ENCODE results near the gene PRKG1. TPM values are rescaled to one million over a fixed set of nuclear protein-coding genes. Genes with fewer than 3 reads are reported as not detected.

PRKG1 gene
- total RNA-seq, 1 experiment from 2014 or later: 10.4 TPM

- Histone ChIP-seq H2BK20ac (ENCODE audit: low read depth, low read length, poor library complexity, severe bottlenecking) (no peak overlapping the region), H3T11ph (ENCODE audit: low read length) (no peak overlapping the region), H3K9ac (ENCODE audit: extremely low read depth, insufficient read length, low read length) (no peak overlapping the region), H4K8ac (replicated peaks; ENCODE audit: insufficient read length, low read depth, low read length) (no peak overlapping the region), H3K14ac (ENCODE audit: insufficient read depth, low read length) (no peak overlapping the region), H3K56ac (ENCODE audit: insufficient read length, low read depth, low read length) (no peak overlapping the region), H3K4me2 (ENCODE audit: insufficient read depth, insufficient read length, low read length) (no peak overlapping the region), H2AFZ (ENCODE audit: low read length) (no peak overlapping the region), H2BK15ac (ENCODE audit: low read depth, low read length) (no peak overlapping the region), H3K27me3 (ENCODE audit: insufficient read depth, low read length) (no peaks in the 10 kb centered on the region), H3K4ac (ENCODE audit: low read depth, low read length) (no peak overlapping the region), H3K9me3 (ENCODE audit: control insufficient read depth, low read depth, low read length) (no peaks in the 10 kb centered on the region), H3K79me1 (ENCODE audit: insufficient read depth, low read depth, low read length, poor library complexity, severe bottlenecking) (no peaks in the 10 kb centered on the region), H4K5ac (ENCODE audit: insufficient read length, low read depth, low read length) (no peak overlapping the region), H4K91ac (ENCODE audit: insufficient read length, low read depth, low read length) (no peak overlapping the region), H2BK120ac (ENCODE audit: low read depth, low read length, poor library complexity, severe bottlenecking) (no peak overlapping the region), H3K23ac (ENCODE audit: insufficient read length, low read depth, low read length) (no peak overlapping the region), H4K20me1 (ENCODE audit: control insufficient read depth, insufficient read depth, insufficient read length) (no peaks in the 10 kb centered on the region), H2AK5ac (ENCODE audit: insufficient read length, low read length) (no peak overlapping the region), H2BK12ac (ENCODE audit: insufficient read length, low read depth, low read length) (no peak overlapping the region), H3K18ac (ENCODE audit: insufficient read length, low read depth, low read length) (no peak overlapping the region), H3K4me1 (ENCODE audit: insufficient read depth, low read length) (no peaks in the 10 kb centered on the region), H2BK5ac (ENCODE audit: insufficient read length, low read length) (no peak overlapping the region), H3K27ac (ENCODE audit: insufficient read length, low read depth, low read length) (no peak overlapping the region), H3K23me2 (ENCODE audit: insufficient read length, low read depth, low read length, poor library complexity, severe bottlenecking) (no peaks in the 10 kb centered on the region), H3K79me2 (ENCODE audit: insufficient read depth, low read length) (no peaks in the 10 kb centered on the region)
- DNase-seq: no peak
- no peak for TF ChIP-seq CTCF (conservative IDR thresholded peaks at IDR 0.05)
- Mint-ChIP-seq H3K27me3 (ENCODE audit: low read depth) (no peaks in the 10 kb centered on the region), H3K4me3 (no peak overlapping the region), H3K27ac (no peak overlapping the region; a peak in 1 of 7 replicates), H3K9me3 (no peaks in the 10 kb centered on the region), H3K4me1 (peaks cover 8 to 16% of the 10 kb centered on the region in 2 experiments), H3K36me3 (ENCODE audit: insufficient read depth in 1 of 3, low read depth in 3 of 3) (no peaks in the 10 kb centered on the region)
- WGBS (ENCODE audit: extremely low coverage, insufficient read length, low lambda C conversion rate): no CpG with 5 or more reads among the region's 1 CpG
These were observed 449.8 kb downstream of the PRKG1 start for GRCh38 chr10:51524041-51524440.

Measured in H9 (cell line).